GM10266 (cell line): ENCODE measurements around the gene PLCXD3.
"Not testable (repeated sequence)": the region's sequence is repeated elsewhere in the genome, so short reads cannot be mapped to it uniquely, and the experiment has no call there.

Experiments
- DNase-seq: peaks from one replicate; pipeline ENCODE4 v3.0.0; 2012; ENCODE audit errors: extremely low spot score
- TF ChIP-seq, protein P1 (sequence below): IDR thresholded peaks from 2 replicates; pipeline ENCODE4 v1.5.1; 2012; ENCODE audit warnings: mild to moderate bottlenecking, low read depth; ENCODE audit not compliant: control insufficient read depth, insufficient read depth; ENCODE audit errors: missing control alignments

Gene PLCXD3

DNA sequence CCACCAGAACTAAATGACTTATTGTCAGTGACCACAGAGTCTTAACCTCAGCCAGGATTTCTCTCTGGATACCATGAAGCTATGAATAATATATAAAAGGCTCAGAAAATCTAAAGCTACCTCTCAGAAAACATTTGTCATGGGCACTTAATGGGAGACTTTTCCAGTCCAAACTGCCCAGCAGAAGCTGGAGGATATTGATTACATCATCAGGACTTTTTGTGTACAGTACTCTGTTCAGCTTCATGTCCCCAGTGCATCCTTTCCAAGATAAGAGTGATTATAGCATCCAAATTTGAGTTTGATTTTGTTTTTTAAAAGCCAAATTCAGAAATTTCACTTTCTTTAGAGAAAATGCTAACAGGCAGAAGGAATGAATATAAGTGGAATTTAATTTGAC lies 173.2 kb downstream of the PLCXD3 start:
- no peak for DNase-seq
- TF ChIP-seq, protein P1, sequence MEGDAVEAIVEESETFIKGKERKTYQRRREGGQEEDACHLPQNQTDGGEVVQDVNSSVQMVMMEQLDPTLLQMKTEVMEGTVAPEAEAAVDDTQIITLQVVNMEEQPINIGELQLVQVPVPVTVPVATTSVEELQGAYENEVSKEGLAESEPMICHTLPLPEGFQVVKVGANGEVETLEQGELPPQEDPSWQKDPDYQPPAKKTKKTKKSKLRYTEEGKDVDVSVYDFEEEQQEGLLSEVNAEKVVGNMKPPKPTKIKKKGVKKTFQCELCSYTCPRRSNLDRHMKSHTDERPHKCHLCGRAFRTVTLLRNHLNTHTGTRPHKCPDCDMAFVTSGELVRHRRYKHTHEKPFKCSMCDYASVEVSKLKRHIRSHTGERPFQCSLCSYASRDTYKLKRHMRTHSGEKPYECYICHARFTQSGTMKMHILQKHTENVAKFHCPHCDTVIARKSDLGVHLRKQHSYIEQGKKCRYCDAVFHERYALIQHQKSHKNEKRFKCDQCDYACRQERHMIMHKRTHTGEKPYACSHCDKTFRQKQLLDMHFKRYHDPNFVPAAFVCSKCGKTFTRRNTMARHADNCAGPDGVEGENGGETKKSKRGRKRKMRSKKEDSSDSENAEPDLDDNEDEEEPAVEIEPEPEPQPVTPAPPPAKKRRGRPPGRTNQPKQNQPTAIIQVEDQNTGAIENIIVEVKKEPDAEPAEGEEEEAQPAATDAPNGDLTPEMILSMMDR = no peak

DNA sequence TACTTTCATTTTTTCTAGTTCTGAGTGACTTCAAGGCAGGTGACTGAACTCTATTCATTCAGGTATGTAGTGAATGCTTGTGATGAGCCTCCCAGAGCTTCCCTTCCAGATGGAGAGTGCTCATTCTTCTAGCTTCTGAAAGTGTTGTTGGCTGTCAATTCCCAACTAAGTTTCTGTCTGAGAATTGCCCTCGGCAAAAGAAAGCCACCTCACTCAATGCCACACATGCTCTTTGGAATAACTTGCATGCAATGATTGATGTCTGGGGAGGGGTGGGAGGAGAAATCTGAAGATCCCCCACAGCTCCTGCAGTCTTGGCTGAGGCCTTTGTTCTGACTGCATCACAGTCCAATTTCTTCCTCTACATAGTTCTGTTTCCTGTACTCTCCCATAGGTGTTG lies 173.9 kb downstream of the PLCXD3 start:
- no peak for DNase-seq
- TF ChIP-seq, protein P1 = no peak

DNA sequence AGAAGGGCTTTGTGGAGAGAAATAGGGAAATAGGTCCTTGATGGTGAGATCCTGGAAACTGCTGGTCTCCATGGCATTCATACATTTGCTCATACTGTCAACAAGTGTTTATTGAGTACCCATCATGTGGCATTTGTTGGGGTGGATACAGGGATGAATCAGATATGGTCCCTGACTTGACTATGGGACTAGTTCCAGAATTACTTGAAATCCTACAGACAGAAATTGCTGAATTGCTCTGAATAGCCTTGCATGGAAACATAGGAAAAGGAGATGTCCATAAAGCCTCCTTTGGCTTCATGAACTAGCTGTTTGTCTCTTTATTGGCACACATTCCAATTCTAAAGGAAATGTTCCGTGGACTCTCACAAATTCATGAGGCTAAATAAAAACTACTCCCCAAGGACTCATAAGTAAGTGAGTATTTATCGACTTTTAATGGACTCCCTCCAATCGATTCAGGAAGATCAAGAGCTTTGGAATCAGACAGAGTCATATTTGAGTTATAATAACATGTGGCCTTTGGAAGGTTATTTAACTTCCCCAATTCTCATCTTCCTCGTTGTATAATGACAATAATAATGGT lies 174.7 kb downstream of the PLCXD3 start:
- TF ChIP-seq, protein P1 = no peak
- no peak for DNase-seq

DNA sequence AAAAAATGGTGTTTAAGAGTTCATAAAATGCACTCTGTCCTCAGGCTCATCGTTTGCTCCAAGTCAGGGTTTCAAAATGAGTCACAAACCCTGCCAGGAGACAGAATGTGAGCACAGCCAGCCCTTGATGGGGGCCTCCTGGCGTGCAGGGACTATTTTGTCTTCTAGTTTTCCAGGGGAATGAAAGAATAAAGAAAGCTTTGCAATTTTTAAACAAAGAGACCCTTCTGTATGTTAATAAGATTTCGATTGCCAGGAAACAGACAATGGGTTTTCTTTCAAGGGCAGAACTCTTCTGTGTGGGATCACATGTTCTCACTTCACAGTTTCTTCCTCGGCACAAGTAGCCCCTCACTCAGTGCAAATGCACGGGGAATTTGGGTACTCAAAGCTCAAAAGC lies 175.6 kb downstream of the PLCXD3 start:
- no peak for DNase-seq
- TF ChIP-seq, protein P1 = no peak

DNA sequence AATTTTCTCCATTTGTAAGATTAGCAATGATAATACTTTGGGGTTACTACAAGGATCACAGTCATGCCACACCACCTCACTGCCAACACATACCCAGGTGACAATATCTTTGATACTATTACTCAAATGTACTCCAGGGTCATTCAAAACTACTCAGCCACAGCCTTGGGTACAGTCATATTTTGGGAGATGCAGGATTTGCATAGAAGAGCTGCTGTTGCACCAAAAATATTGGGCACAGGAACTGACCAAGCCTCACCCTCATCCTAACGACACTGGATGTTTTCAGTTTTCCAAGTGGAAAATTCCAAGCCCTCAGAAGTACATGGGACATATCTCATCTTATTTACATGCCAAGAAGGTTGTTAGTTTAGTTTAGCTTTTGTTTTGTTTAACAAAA lies 176.2 kb downstream of the PLCXD3 start:
- TF ChIP-seq, protein P1 = no peak
- DNase-seq = no peak

DNA sequence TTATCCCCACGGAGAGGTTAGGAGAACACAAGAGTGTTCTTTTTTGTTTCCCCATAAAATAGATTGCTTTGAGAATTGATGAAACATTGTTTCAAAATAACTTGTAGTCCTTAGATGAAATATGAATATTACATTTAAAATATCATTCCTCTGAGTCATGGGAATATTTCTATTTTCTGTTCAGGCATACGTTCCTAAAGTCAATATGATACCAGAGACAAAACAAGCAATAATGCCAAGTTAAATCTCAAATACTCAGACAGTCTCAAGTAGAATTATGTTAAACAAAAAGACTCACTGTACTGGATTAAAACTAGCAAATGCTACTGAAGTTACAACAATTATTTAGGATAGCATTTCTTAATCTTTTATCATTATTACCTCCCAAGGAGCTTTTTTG lies 185.3 kb downstream of the PLCXD3 start:
- no peak for DNase-seq
- TF ChIP-seq, protein P1 = no peak

DNA sequence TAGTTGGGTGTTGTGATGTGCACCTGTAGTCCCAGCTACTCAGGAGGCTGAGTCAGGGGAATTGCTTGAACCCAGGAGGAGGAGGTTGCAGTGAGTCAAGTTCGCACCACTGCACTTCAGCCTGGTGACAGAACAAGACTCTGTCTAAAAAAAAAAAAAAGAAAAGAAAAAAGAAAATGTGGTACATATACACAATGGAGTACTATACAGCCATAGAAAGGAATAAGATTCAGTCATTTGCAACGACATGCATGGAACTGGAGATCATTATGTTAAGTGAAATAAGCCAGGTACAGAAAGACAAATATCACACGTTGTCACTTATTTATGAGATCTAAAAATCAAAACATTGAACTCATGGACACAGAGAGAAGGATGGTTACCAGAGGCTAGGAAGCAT lies 187.6 kb downstream of the PLCXD3 start:
- DNase-seq = not testable (repeated sequence)

DNA sequence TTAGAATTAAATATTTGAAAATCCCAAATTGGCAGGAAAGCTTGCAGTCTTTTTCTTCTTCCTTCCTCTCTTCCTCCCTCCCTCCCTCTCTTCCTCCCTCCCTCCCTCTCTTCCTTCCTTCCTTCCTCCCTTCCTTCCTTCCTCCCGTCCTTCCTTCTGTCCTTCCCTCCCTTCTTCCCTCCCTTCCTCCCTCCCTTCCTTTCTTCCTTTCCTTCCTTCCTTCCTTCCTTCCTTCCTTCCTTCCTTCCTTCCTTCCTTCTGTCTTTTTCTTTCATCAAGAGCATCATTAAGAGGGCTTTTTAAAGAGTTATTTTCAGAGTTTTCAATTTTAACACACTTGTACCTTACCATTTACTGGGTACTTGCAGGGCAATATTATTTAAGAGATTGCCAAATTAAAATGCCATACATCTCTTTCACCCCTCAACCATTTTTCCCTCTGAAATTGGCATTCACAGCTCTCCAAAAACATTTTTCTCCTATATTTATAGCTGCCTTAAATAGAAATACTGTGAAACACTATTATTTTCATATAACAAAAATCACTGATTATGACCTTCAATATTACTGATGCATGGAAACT lies 197.8 kb downstream of the PLCXD3 start:
- TF ChIP-seq, protein P1 = no peak
- no peak for DNase-seq
